OCI-LY3 (cell line): Measurements from ENCODE around the gene HTR3A.

ENCODE experiments used
- H2AFZ ChIP-seq: fragments of 200-600, 300-600 bp; shearing (Covaris generic); 2 replicates; pipeline ENCODE4 v1.6.0; 2014; ENCODE audit warnings: antibody characterized with exemption, low read depth, low read length
- H3K27ac ChIP-seq: fragments of 200-600, 300-600 bp; sonication (generic); 2 replicates; pipeline ENCODE4 v1.5.1; 2014; ENCODE audit warnings: mild to moderate bottlenecking, low read length, moderate library complexity, mixed read lengths
- H3K27me3 ChIP-seq: fragments of 200-600, 300-600 bp; sonication (generic); 2 replicates; pipeline ENCODE4 v1.6.1; 2014; ENCODE audit warnings: low read depth, low read length, mixed read lengths
- H3K36me3 ChIP-seq: fragments of 200-600, 300-600 bp; sonication (generic); replicated peaks from 2 replicates; pipeline ENCODE3; 2014; ENCODE audit warnings: low read depth, low read length, mixed read lengths
- H3K4me1 ChIP-seq: fragments of 300-600, 200-600 bp; sonication (generic); 2 replicates; pipeline ENCODE4 v1.6.1; 2014; ENCODE audit warnings: low read length, mixed read lengths
- H3K4me2 ChIP-seq: fragments of 200-600, 300-600 bp; sonication (generic); 2 replicates; pipeline ENCODE4 v1.6.1; 2014; ENCODE audit warnings: low read length, mixed read lengths
- H3K4me3 ChIP-seq: fragments of 300-600, 200-600 bp; sonication (generic); 2 replicates; pipeline ENCODE4 v1.5.1; 2014; ENCODE audit warnings: antibody characterized with exemption, mild to moderate bottlenecking, low read length, moderate library complexity
- H3K79me2 ChIP-seq: fragments of 300-600, 200-600 bp; shearing (Covaris generic); 2 replicates; pipeline ENCODE4 v1.6.1; 2014; ENCODE audit warnings: mild to moderate bottlenecking, low read length, mixed read lengths
- H3K9ac ChIP-seq: fragments of 300-600, 200-600 bp; shearing (Covaris generic); 2 replicates; pipeline ENCODE4 v1.6.0; 2014; ENCODE audit warnings: mild to moderate bottlenecking, low read length, moderate library complexity
- H3K9me3 ChIP-seq: fragments of 200-600, 300-600 bp; shearing (Covaris generic); 2 replicates; pipeline ENCODE4 v1.6.1; 2014; ENCODE audit warnings: low read length, mixed read lengths; ENCODE audit not compliant: insufficient read depth
- H4K20me1 ChIP-seq: fragments of 200-600, 300-600 bp; sonication (generic); 2 replicates; pipeline ENCODE4 v1.6.1; 2016; ENCODE audit warnings: low read length, mixed read lengths; ENCODE audit not compliant: insufficient read depth
- CTCF ChIP-seq: fragments of 200-600, 300-600 bp; sonication (generic); IDR thresholded peaks from 2 replicates; pipeline ENCODE4 v1.5.1; 2014; ENCODE audit warnings: antibody characterized with exemption, low read length, low read depth
- EZH2phosphoT487 ChIP-seq: fragments of 200-600 bp; shearing (Covaris generic); IDR thresholded peaks from 2 replicates; pipeline ENCODE4 v1.6.1; 2018; ENCODE audit warnings: antibody characterized with exemption, mixed run types, low read depth

The HTR3A gene

GRCh38 chr11:113997473-113997872, 22.6 kb downstream of the HTR3A start:
- H4K20me1 ChIP-seq = no peaks in the 10 kb centered on the region
- no peaks in the 10 kb centered on the region for H3K9me3 ChIP-seq
- no peak overlapping the region for H3K27ac ChIP-seq
- no peak overlapping the region for H3K4me2 ChIP-seq
- no peaks in the 10 kb centered on the region for H3K36me3 ChIP-seq
- no peak overlapping the region for H3K9ac ChIP-seq
- no peaks in the 10 kb centered on the region for H3K79me2 ChIP-seq
- TF ChIP-seq EZH2phosphoT487 (no peak), CTCF (no peak)
- peaks cover 6% of the 10 kb centered on the region; the same call in 1 of the 2 replicates for H3K27me3 ChIP-seq
- peaks cover 14% of the 10 kb centered on the region for H3K4me1 ChIP-seq
- H3K4me3 ChIP-seq = no peak overlapping the region
- no peak overlapping the region for H2AFZ ChIP-seq

GRCh38 chr11:113998574-113998973, 23.7 kb downstream of the HTR3A start:
- Histone ChIP-seq H3K9me3 (no peaks in the 10 kb centered on the region), H4K20me1 (no peaks in the 10 kb centered on the region), H3K36me3 (no peaks in the 10 kb centered on the region), H3K27me3 (peaks cover 7% of the 10 kb centered on the region), H3K4me3 (no peak overlapping the region), H3K79me2 (no peaks in the 10 kb centered on the region), H3K27ac (no peak overlapping the region), H3K4me1 (peaks cover 10% of the 10 kb centered on the region; the same call in 1 of the 2 replicates), H3K4me2 (no peak overlapping the region), H3K9ac (no peak overlapping the region), H2AFZ (no peak overlapping the region)
- TF ChIP-seq CTCF = no peak

GRCh38 chr11:114000526-114000925, 25.6 kb downstream of the HTR3A start:
- no peak for TF ChIP-seq CTCF
- no peak for TF ChIP-seq EZH2phosphoT487
- H3K27ac ChIP-seq = no peak overlapping the region
- no peaks in the 10 kb centered on the region for H3K4me1 ChIP-seq
- no peaks in the 10 kb centered on the region for H3K36me3 ChIP-seq
- no peaks in the 10 kb centered on the region for H4K20me1 ChIP-seq
- H3K9me3 ChIP-seq = no peaks in the 10 kb centered on the region
- peaks cover 5% of the 10 kb centered on the region for H3K27me3 ChIP-seq
- H3K9ac ChIP-seq = no peak overlapping the region
- H2AFZ ChIP-seq = no peak overlapping the region
- no peak overlapping the region for H3K4me3 ChIP-seq
- no peaks in the 10 kb centered on the region for H3K79me2 ChIP-seq
- no peak overlapping the region for H3K4me2 ChIP-seq

- Histone ChIP-seq H3K27me3 (peaks cover 2% of the 10 kb centered on the region), H3K27ac (no peak overlapping the region), H4K20me1 (no peaks in the 10 kb centered on the region), H3K36me3 (no peaks in the 10 kb centered on the region), H3K4me1 (no peaks in the 10 kb centered on the region), H3K79me2 (no peaks in the 10 kb centered on the region), H3K9me3 (no peaks in the 10 kb centered on the region), H3K4me3 (no peak overlapping the region), H3K4me2 (no peak overlapping the region), H2AFZ (no peak overlapping the region), H3K9ac (no peak overlapping the region)
- TF ChIP-seq EZH2phosphoT487 (no peak), CTCF (no peak)
These were observed 26.5 kb downstream of the HTR3A start for GRCh38 chr11:114001416-114001815.
